Heart right ventricle (tissue), 16 donors: Measurements from ENCODE around the gene CGNL1. TPM values are rescaled to one million over a fixed set of nuclear protein-coding genes. Genes with fewer than 3 reads are reported as not detected.
A peak's percentile ranks its signal among the peaks of the same experiment; 100 is the strongest.

ENCODE experiments used
- ATAC-seq, 8 donors: fragments of 200-7000 bp; cut with Tn5 transposase; one replicate each; pipeline ENCODE4 v1.9.1; 2020; ENCODE audit warnings: mild to moderate bottlenecking in 8 of 8, moderate library complexity in 8 of 8, moderate number of reproducible peaks in 1 of 8
- DNase-seq, 2 donors: peaks; one replicate each; pipeline ENCODE4 v3.0.0-alpha.2; 2020
- H3K27ac ChIP-seq, 10 donors: fragments of 200-600 bp; sonication (generic) in 2 of 10; one replicate each; pipeline versions ENCODE4 v1.5.0 to v1.8.0; 2020 to 2022; ENCODE audit warnings: mild to moderate bottlenecking in 3 of 10
- H3K27me3 ChIP-seq, 7 donors: fragments of 200-600 bp; one replicate each; pipeline ENCODE4 v1.8.0; 2021 to 2022; ENCODE audit warnings: mild to moderate bottlenecking in 2 of 7
- H3K36me3 ChIP-seq, 9 donors: fragments of 200-600 bp; sonication (generic) in 1 of 9; one replicate each; pipeline versions ENCODE4 v1.5.0 to v1.8.0; 2020 to 2022; ENCODE audit warnings: mild to moderate bottlenecking in 2 of 9
- H3K4me1 ChIP-seq, 9 donors: fragments of 200-600 bp; sonication (generic) in 1 of 9; one replicate each; pipeline versions ENCODE4 v1.5.0 to v1.8.0; 2020 to 2022; ENCODE audit warnings: mild to moderate bottlenecking in 4 of 9
- H3K4me3 ChIP-seq, 10 donors: fragments of 200-600 bp; sonication (generic) in 2 of 10; one replicate each; pipeline versions ENCODE4 v1.5.0 to v1.8.0; 2020 to 2022; ENCODE audit warnings: mild to moderate bottlenecking in 7 of 10, moderate library complexity in 2 of 10
- H3K9me3 ChIP-seq, 11 donors: fragments of 200-600 bp in 10 of 11; sonication (generic) in 2 of 11; one replicate each; pipeline versions ENCODE4 v1.5.0 to v1.8.0; 2013 to 2022; ENCODE audit warnings: mild to moderate bottlenecking in 2 of 11, control low read depth in 1 of 11, moderate library complexity in 1 of 11
- WGBS, 2 donors: extraction: QIAGEN DNeasy Blood & Tissue Kit; methylation state at CpG; one replicate each; pipeline ENCODE4 v1.1.7; 2013; ENCODE audit warnings: inconsistent platforms in 1 of 2; 5-methylcytosine and 5-hydroxymethylcytosine counted together
- intact Hi-C, 10 donors: fragments of 100-400 bp; cut with DNase I; formaldehyde crosslinking; loops; one replicate each; pipeline versions ENCODE4 v1.11.1 to v1.14.2; 2022
- polyA plus RNA-seq, 2 donors: library from polyadenylated mRNA; stranded (reverse); fragments of 200-250 nt; gene quantifications; one replicate each; pipeline ENCODE4 v1.2.3, GENCODE V29; 2013
- total RNA-seq, 10 donors: library from RNA; stranded (reverse); fragmentation: NEBNext Ultra II Directional in 3 of 10; extraction: Animal tissue kit (Norgen Biotek cat#: 25700) in 3 of 10; gene quantifications; one replicate each; pipeline versions ENCODE4 v1.2.1 to v1.2.4, GENCODE V29; 2021 to 2023
- TF ChIP-seq, protein P1 (sequence below), 9 donors: fragments of 200-600 bp; sonication (generic) in 2 of 9; IDR thresholded peaks; one replicate each; pipeline versions ENCODE4 v1.5.0 to v1.8.0; 2021 to 2022; ENCODE audit warnings: antibody characterized with exemption in 9 of 9, mild to moderate bottlenecking in 5 of 9, moderate library complexity in 1 of 9
- donor health status: Arrhythmogenic right ventricular cardiomyopathy.
- donor health status: ischemic (EF 13 %, LVEDD 7.1; RV severe dilation, severe dysfunction).
- donor health status: healthy with polysubstance abuse.
- donor health status: DM: no; HTN: yes; CAD: no.
- donor health status: DM: no; HTN: no; CAD: no.
- donor health status: ischemic (EF 25% LVEDD 6.9; RV normal size, moderate dysfunction).
- donor health status: ischemic (EF 25% LVEDD 5.7; RV mildly dilated, moderate dysfunction).
- donor health status: healthy.
- donor health status: DM: yes; HTN: yes; CAD: no.
- donor health status: Ischemic cardiomyopathy.
- donor health status: ischemic (EF 35%, LVEDD 5.7; RV mildly dilated, moderate dysfunction).
- donor health status: nonischemic (EF 11% LVEDD 7.7; RV severe dilation, severe dysfunction).
- donor health status: DM: yes; HTN: yes; CAD: no.
- donor health status: PGD.
- donor health status: ischemic (EF 29% LVEDD 5.4; RV normal size, mild dysfunction).
- donor health status: nonischemic (EF 23%, LVEDD 6.1; RV moderate dilation, normal function).

CGNL1 gene
- total and polyA plus RNA-seq, 12 donors, result 2.7 to 42.9 (median 33.7) TPM

- no peak for ATAC-seq
- H3K9me3 ChIP-seq, result no peaks in the 10 kb centered on the region
- no peak overlapping the region for H3K4me3 ChIP-seq
- peaks cover 4 to 48% (median 32%) of the 10 kb centered on the region in 9 donors for H3K4me1 ChIP-seq
- TF ChIP-seq, protein P1, sequence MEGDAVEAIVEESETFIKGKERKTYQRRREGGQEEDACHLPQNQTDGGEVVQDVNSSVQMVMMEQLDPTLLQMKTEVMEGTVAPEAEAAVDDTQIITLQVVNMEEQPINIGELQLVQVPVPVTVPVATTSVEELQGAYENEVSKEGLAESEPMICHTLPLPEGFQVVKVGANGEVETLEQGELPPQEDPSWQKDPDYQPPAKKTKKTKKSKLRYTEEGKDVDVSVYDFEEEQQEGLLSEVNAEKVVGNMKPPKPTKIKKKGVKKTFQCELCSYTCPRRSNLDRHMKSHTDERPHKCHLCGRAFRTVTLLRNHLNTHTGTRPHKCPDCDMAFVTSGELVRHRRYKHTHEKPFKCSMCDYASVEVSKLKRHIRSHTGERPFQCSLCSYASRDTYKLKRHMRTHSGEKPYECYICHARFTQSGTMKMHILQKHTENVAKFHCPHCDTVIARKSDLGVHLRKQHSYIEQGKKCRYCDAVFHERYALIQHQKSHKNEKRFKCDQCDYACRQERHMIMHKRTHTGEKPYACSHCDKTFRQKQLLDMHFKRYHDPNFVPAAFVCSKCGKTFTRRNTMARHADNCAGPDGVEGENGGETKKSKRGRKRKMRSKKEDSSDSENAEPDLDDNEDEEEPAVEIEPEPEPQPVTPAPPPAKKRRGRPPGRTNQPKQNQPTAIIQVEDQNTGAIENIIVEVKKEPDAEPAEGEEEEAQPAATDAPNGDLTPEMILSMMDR (IDR thresholded peaks at IDR 0.05), result no peak
- H3K27me3 ChIP-seq, result peaks cover 0 to 50% (median 18%) of the 10 kb centered on the region in 7 donors
- no peaks in the 10 kb centered on the region for H3K36me3 ChIP-seq
- no peak for DNase-seq
- 70 to 79% methylated on average over 3 of the region's 3 CpGs for WGBS, 2 donors
- intact Hi-C loops, result loop anchor here in 1 of 10 donors (10.0 kb wide), 1 partner anchor 135 kb away; no protein-coding TSS in a partner anchor
- no peak overlapping the region for H3K27ac ChIP-seq
Measured at GRCh38 chr15:57379487-57379886, 3.2 kb downstream of the CGNL1 start.

DNA sequence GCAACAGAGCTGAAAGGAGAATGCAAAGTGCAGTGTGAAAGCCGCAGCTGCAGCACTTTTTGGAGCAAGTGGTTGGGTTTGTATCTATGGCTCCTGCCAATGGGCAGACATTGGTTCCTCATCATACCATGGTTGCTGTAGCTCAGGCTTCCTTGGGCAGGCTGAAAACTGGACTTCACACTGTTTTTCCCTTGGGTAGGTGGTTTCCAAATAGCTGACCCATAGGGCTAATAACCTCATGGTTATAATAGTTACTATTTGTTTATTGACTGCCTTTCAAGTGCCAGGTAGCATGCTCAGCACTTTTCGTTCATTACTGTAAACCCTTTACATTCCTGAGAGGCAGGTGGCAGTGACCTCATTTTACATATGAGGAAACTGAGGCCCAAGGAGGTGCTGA is 4.5 kb downstream of the CGNL1 start:
- no peak for DNase-seq
- no peak for ATAC-seq
- 82 to 93% methylated on average over 2 of the region's 2 CpGs for WGBS, 2 donors
- TF ChIP-seq, protein P1 (IDR thresholded peaks at IDR 0.05), result no peak
- Histone ChIP-seq H3K27ac (no peak overlapping the region), H3K4me1 (peaks cover 4 to 57% (median 44%) of the 10 kb centered on the region in 9 donors), H3K27me3 (peaks cover 0 to 45% (median 18%) of the 10 kb centered on the region in 7 donors), H3K9me3 (no peaks in the 10 kb centered on the region), H3K36me3 (no peaks in the 10 kb centered on the region), H3K4me3 (no peak overlapping the region)
- intact Hi-C loops, result no loop called here

- Histone ChIP-seq H3K9me3 (no peaks in the 10 kb centered on the region), H3K36me3 (no peaks in the 10 kb centered on the region), H3K27ac (peak overlapping the region in 4 of 10 donors; percentile 39 to 62 (median 52)), H3K27me3 (peaks cover 0 to 33% (median 15%) of the 10 kb centered on the region in 7 donors), H3K4me3 (no peak overlapping the region), H3K4me1 (peaks cover 4 to 59% (median 41%) of the 10 kb centered on the region in 9 donors)
- peak in 2 of 8 donors; percentile 34 to 38 for ATAC-seq
- DNase-seq, result no peak
- 23 to 40% methylated on average over 7 of the region's 7 CpGs for WGBS, 2 donors
- TF ChIP-seq, protein P1 (IDR thresholded peaks at IDR 0.05), result no peak
- intact Hi-C loops, result no loop called here
Measured at GRCh38 chr15:57382215-57382614, 5.9 kb downstream of the CGNL1 start.

DNA sequence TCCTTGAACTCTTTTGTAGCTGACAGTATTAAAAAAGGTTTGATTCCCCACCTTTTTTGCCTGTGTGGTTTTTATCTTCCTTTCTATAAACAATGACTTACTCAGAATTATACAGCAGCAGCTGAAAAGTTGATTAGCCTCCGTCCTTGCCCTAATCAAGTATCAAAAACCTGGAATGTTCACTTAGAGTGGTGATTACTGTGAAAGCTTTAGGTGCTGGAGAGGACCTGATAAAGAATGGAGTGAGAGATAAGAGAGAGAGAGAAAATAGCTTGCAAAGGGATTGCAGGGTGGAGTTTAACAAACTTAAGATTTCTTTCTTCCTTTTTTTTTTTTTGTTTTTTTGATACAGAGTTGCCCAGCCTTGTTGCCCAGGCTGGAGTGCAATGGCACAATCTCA is 6.7 kb downstream of the CGNL1 start:
- Histone ChIP-seq H3K4me3 (no peak overlapping the region), H3K4me1 (peaks cover 4 to 60% (median 39%) of the 10 kb centered on the region in 9 donors), H3K36me3 (no peaks in the 10 kb centered on the region), H3K9me3 (no peaks in the 10 kb centered on the region), H3K27me3 (peaks cover 0 to 27% (median 7%) of the 10 kb centered on the region in 7 donors), H3K27ac (peak overlapping the region in 4 of 10 donors; percentile 39 to 62 (median 52))
- ATAC-seq (no peak), DNase-seq (no peak)
- WGBS, 2 donors, result 21 to 57% methylated on average over 1 of the region's 1 CpG
- TF ChIP-seq, protein P1 (IDR thresholded peaks at IDR 0.05), result no peak
- intact Hi-C loops, result no loop called here
